ENCODE data around the gene PHF20. TPM values are rescaled to one million over a fixed set of nuclear protein-coding genes. Genes with fewer than 3 reads are reported as not detected.
"Not testable (repeated sequence)": the region's sequence is repeated elsewhere in the genome, so short reads cannot be mapped to it uniquely, and the experiment has no call there.

Gene PHF20
- 10 to 100 TPM; 46.5 to 51.5 TPM for total RNA-seq
- polyA plus RNA-seq, result 10 to 100 TPM; 17.5 to 18.7 TPM
- long read RNA-seq, donor 1, transcript PHF20-216 (2 exons, 618 nt), result major isoform, 6 of 191 reads
- long read RNA-seq, donor 1, partial matches to known transcripts, result 184 of 191 reads
- long read RNA-seq, donor 1, other reads (novel, unspliced or antisense), result 0 of 191 reads
- long read RNA-seq, donor 2, partial matches to known transcripts, result 17 of 21 reads
- long read RNA-seq, donor 2, other reads (novel, unspliced or antisense), result 0 of 21 reads
- long read RNA-seq, donor 3, transcript PHF20-216 (2 exons, 618 nt), result major isoform, 5 of 6 reads
- long read RNA-seq, donor 3, partial matches to known transcripts, result 0 of 6 reads
- long read RNA-seq, donor 3, other reads (novel, unspliced or antisense), result 0 of 6 reads
- long read RNA-seq, donor 4, partial matches to known transcripts, result 30 of 51 reads
- long read RNA-seq, donor 4, other reads (novel, unspliced or antisense), result 20 of 51 reads
- long read RNA-seq, donor 5, transcript PHF20-216 (2 exons, 618 nt), result major isoform, 7 of 106 reads
- long read RNA-seq, donor 5, partial matches to known transcripts, result 64 of 106 reads
- long read RNA-seq, donor 5, other reads (novel, unspliced or antisense), result 35 of 106 reads

- Histone ChIP-seq H3K9ac (ENCODE audit: insufficient read depth in 1 of 2, low read length in 2 of 2) (peak within 1 kb of the TSS; percentile 53 to 93), H3K27me3 (ENCODE audit: control insufficient read depth in 3 of 3, insufficient read depth in 3 of 3, low read length in 2 of 3) (no peaks in the 10 kb centered on the region), H3K9me3 (ENCODE audit: control insufficient read depth in 4 of 4, insufficient read depth in 3 of 4, low read length in 3 of 4) (no peaks in the 10 kb centered on the region), H3K27ac (ENCODE audit: low read depth in 1 of 2, low read length in 1 of 2) (peak within 1 kb of the TSS; percentile 88 to 96), H3K36me3 (ENCODE audit: control insufficient read depth in 4 of 4, insufficient read depth in 4 of 4, low read length in 4 of 4) (peaks cover 0 to 8% (median 1%) of the 10 kb centered on the region in 4 donors), H3K4me1 (ENCODE audit: control insufficient read depth in 5 of 5, insufficient read depth in 5 of 5, low read length in 5 of 5) (peaks cover 4 to 36% (median 22%) of the 10 kb centered on the region in 5 donors), H3K4me3 (peak within 1 kb of the TSS; percentile 53)
- WGBS, 2 donors, result 2% methylated on average over 74 to 87 of the region's 87 CpGs
- ATAC-seq (ENCODE audit: insufficient read depth, low FRiP score), result peak; percentile 87
- peak; percentile 97 to 99 (median 97) for DNase-seq
- TF ChIP-seq, protein P1, sequence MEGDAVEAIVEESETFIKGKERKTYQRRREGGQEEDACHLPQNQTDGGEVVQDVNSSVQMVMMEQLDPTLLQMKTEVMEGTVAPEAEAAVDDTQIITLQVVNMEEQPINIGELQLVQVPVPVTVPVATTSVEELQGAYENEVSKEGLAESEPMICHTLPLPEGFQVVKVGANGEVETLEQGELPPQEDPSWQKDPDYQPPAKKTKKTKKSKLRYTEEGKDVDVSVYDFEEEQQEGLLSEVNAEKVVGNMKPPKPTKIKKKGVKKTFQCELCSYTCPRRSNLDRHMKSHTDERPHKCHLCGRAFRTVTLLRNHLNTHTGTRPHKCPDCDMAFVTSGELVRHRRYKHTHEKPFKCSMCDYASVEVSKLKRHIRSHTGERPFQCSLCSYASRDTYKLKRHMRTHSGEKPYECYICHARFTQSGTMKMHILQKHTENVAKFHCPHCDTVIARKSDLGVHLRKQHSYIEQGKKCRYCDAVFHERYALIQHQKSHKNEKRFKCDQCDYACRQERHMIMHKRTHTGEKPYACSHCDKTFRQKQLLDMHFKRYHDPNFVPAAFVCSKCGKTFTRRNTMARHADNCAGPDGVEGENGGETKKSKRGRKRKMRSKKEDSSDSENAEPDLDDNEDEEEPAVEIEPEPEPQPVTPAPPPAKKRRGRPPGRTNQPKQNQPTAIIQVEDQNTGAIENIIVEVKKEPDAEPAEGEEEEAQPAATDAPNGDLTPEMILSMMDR (IDR thresholded peaks at IDR 0.05; ENCODE audit: control extremely low read depth, extremely low read depth), result no peak
Measured at GRCh38 chr20:35771689-35772562, at the start of gene PHF20. PHF20 (plus strand) TSS chr20:35772015; CDS start chr20:35801523, 29,508 bp downstream.

DNA sequence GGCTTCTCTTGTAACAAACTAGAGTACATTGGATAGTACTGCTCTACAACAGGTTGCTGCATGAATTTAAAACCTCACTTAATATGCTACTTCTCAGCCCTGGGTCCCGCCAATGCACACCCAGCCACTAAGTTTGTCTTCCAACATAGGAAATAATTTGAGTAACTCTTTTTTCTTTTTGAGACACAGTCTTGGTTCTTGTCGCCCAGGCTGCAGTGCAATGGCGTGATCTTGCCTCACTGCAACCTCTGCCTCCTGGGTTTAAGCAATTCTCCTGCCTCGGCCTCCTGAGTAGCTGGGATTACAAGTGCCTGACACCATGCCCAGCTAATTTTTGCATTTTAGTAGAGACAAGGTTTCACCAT, 48.6 kb upstream of the PHF20 start:
- peaks cover 55 to 83% (median 68%) of the 10 kb centered on the region in 4 donors for H3K36me3 ChIP-seq (ENCODE audit: control insufficient read depth in 4 of 4, insufficient read depth in 4 of 4, low read length in 4 of 4)
- not testable (repeated sequence) for H3K27me3 ChIP-seq (ENCODE audit: control insufficient read depth in 3 of 3, insufficient read depth in 3 of 3, low read length in 2 of 3); DNase-seq; ATAC-seq (ENCODE audit: insufficient read depth, low FRiP score); H3K4me3 ChIP-seq; H3K9me3 ChIP-seq (ENCODE audit: control insufficient read depth in 4 of 4, insufficient read depth in 3 of 4, low read length in 3 of 4); H3K27ac ChIP-seq (ENCODE audit: low read depth in 1 of 2, low read length in 1 of 2); H3K4me1 ChIP-seq (ENCODE audit: control insufficient read depth in 5 of 5, insufficient read depth in 5 of 5, low read length in 5 of 5); H3K9ac ChIP-seq (ENCODE audit: insufficient read depth in 1 of 2, low read length in 2 of 2)
- WGBS, 2 donors, result 71 to 85% methylated on average over 4 of the region's 4 CpGs

GRCh38 chr20:35723652-35724320, 48.0 kb upstream of the PHF20 start:
- H3K9me3 ChIP-seq (ENCODE audit: control insufficient read depth in 4 of 4, insufficient read depth in 3 of 4, low read length in 3 of 4); H3K4me1 ChIP-seq (ENCODE audit: control insufficient read depth in 5 of 5, insufficient read depth in 5 of 5, low read length in 5 of 5); DNase-seq; H3K27ac ChIP-seq (ENCODE audit: low read depth in 1 of 2, low read length in 1 of 2); H3K9ac ChIP-seq (ENCODE audit: insufficient read depth in 1 of 2, low read length in 2 of 2); H3K27me3 ChIP-seq (ENCODE audit: control insufficient read depth in 3 of 3, insufficient read depth in 3 of 3, low read length in 2 of 3); H3K4me3 ChIP-seq; ATAC-seq (ENCODE audit: insufficient read depth, low FRiP score): not testable (repeated sequence)
- peaks cover 54 to 78% (median 65%) of the 10 kb centered on the region in 4 donors for H3K36me3 ChIP-seq (ENCODE audit: control insufficient read depth in 4 of 4, insufficient read depth in 4 of 4, low read length in 4 of 4)
- 96 to 97% methylated on average over 12 of the region's 12 CpGs for WGBS, 2 donors
